ENCODE data around the gene SSBP3. TPM values are rescaled to one million over a fixed set of nuclear protein-coding genes. Genes with fewer than 3 reads are reported as not detected.
"Not testable (repeated sequence)": the region's sequence is repeated elsewhere in the genome, so short reads cannot be mapped to it uniquely, and the experiment has no call there.

Gene SSBP3
- polyA plus RNA-seq, 1 of the 3 experiments (the other 2 are of a cell fraction) = 26.2 TPM

DNA sequence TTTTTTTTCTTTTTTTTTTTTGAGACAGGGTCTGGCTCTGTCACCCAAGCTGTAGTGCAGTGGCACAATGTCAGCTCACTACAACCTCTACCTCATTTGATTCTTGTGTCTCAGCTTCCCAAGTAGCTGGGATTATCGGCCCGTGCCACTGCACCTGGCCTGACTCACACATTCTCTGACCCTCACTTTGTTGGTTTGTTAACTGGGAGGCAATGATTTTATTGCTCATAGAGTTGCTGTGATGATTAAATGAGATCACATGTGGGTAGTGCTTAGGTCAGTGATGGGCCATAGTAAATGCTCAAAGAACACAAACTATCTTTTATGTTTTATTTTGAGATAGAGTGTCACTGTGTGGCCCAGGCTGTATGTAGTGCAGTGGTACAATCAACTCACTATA is 47.3 kb upstream of the SSBP3 start:
- Histone ChIP-seq H3K27ac (ENCODE audit: low read depth in 2 of 2, low read length in 1 of 2) (no peak overlapping the region), H2AFZ (ENCODE audit: low read depth) (no peak overlapping the region), H3K4me2 (no peak overlapping the region), H3K27me3 (ENCODE audit: insufficient read depth) (no peaks in the 10 kb centered on the region), H3K9ac (no peak overlapping the region), H4K20me1 (ENCODE audit: insufficient read depth) (no peaks in the 10 kb centered on the region), H3K4me1 (ENCODE audit: control insufficient read depth in 1 of 2, insufficient read depth in 2 of 2, low read depth in 1 of 2, low read length in 1 of 2) (no peaks in the 10 kb centered on the region), H3K36me3 (replicated peaks in 1 of 2; ENCODE audit: control insufficient read depth in 1 of 2, insufficient read depth in 2 of 2, low read length in 1 of 2) (no peaks in the 10 kb centered on the region), H3F3A (replicated peaks; ENCODE audit: insufficient read depth) (no peaks in the 10 kb centered on the region), H3K79me2 (ENCODE audit: insufficient read depth) (no peaks in the 10 kb centered on the region), H3K4me3 (ENCODE audit: low read depth in 2 of 2, low read length in 1 of 2) (no peak overlapping the region), H3K9me3 (no peaks in the 10 kb centered on the region; the same call in 1 of the 2 replicates), H3K9me2 (no peaks in the 10 kb centered on the region)
- ChIA-PET CTCF (no interaction called here), POLR2A (no interaction called here)
- DNase-seq = no peak
- WGBS (ENCODE audit: low lambda C conversion rate) = 90% methylated on average over 2 of the region's 2 CpGs
- TF ChIP-seq, protein P1, sequence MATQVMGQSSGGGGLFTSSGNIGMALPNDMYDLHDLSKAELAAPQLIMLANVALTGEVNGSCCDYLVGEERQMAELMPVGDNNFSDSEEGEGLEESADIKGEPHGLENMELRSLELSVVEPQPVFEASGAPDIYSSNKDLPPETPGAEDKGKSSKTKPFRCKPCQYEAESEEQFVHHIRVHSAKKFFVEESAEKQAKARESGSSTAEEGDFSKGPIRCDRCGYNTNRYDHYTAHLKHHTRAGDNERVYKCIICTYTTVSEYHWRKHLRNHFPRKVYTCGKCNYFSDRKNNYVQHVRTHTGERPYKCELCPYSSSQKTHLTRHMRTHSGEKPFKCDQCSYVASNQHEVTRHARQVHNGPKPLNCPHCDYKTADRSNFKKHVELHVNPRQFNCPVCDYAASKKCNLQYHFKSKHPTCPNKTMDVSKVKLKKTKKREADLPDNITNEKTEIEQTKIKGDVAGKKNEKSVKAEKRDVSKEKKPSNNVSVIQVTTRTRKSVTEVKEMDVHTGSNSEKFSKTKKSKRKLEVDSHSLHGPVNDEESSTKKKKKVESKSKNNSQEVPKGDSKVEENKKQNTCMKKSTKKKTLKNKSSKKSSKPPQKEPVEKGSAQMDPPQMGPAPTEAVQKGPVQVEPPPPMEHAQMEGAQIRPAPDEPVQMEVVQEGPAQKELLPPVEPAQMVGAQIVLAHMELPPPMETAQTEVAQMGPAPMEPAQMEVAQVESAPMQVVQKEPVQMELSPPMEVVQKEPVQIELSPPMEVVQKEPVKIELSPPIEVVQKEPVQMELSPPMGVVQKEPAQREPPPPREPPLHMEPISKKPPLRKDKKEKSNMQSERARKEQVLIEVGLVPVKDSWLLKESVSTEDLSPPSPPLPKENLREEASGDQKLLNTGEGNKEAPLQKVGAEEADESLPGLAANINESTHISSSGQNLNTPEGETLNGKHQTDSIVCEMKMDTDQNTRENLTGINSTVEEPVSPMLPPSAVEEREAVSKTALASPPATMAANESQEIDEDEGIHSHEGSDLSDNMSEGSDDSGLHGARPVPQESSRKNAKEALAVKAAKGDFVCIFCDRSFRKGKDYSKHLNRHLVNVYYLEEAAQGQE (IDR thresholded peaks at IDR 0.05; ENCODE audit: low read depth, low read length) = no peak
- TF ChIP-seq, protein P2, sequence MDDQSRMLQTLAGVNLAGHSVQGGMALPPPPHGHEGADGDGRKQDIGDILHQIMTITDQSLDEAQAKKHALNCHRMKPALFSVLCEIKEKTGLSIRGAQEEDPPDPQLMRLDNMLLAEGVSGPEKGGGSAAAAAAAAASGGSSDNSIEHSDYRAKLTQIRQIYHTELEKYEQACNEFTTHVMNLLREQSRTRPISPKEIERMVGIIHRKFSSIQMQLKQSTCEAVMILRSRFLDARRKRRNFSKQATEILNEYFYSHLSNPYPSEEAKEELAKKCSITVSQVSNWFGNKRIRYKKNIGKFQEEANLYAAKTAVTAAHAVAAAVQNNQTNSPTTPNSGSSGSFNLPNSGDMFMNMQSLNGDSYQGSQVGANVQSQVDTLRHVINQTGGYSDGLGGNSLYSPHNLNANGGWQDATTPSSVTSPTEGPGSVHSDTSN (IDR thresholded peaks at IDR 0.05) = no peak
- no peak for TF ChIP-seq GABPA (IDR thresholded peaks at IDR 0.05; ENCODE audit: low read depth)
- TF ChIP-seq GATA2 (CRISPR knock-in tag; IDR thresholded peaks at IDR 0.05) = no peak
- no peak for TF ChIP-seq NFIC (IDR thresholded peaks at IDR 0.05; ENCODE audit: borderline replicate concordance)
- TF ChIP-seq, protein P3, sequence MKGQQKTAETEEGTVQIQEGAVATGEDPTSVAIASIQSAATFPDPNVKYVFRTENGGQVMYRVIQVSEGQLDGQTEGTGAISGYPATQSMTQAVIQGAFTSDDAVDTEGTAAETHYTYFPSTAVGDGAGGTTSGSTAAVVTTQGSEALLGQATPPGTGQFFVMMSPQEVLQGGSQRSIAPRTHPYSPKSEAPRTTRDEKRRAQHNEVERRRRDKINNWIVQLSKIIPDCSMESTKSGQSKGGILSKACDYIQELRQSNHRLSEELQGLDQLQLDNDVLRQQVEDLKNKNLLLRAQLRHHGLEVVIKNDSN (IDR thresholded peaks at IDR 0.05; ENCODE audit: borderline replicate concordance, low read depth) = no peak

DNA sequence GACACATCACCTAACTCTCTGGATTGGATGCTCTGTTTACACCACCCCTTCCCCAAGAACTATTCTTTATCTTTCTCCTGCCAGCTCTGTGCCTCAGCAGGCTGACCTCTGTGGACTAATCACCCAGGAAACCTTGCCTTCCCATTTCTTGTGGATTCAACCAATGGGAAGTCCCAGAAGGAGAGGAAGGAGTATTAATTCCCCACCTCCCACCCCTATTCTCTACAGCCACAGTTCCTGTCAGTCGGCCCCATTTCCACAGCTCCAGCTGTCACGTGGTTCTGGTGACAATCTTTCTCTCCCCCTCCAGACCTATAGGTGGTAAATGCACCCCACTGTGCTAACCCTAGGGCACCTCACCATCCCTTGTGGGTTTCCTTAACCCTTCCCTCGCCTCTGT is 46.8 kb upstream of the SSBP3 start:
- no peak overlapping the region for H3K9ac ChIP-seq
- H3K4me2 ChIP-seq = no peak overlapping the region
- CTCF ChIA-PET = no interaction called here
- no peak overlapping the region for H3K4me3 ChIP-seq (ENCODE audit: low read depth in 2 of 2, low read length in 1 of 2)
- H3K4me1 ChIP-seq (ENCODE audit: control insufficient read depth in 1 of 2, insufficient read depth in 2 of 2, low read depth in 1 of 2, low read length in 1 of 2) = no peaks in the 10 kb centered on the region
- WGBS (ENCODE audit: low lambda C conversion rate) = 78% methylated on average over 2 of the region's 3 CpGs
- H3K9me2 ChIP-seq = no peaks in the 10 kb centered on the region
- no peaks in the 10 kb centered on the region for H3F3A ChIP-seq (replicated peaks; ENCODE audit: insufficient read depth)
- H3K27me3 ChIP-seq (ENCODE audit: insufficient read depth) = no peaks in the 10 kb centered on the region
- H3K9me3 ChIP-seq = no peaks in the 10 kb centered on the region; the same call in 1 of the 2 replicates
- DNase-seq = no peak
- no peak overlapping the region for H2AFZ ChIP-seq (ENCODE audit: low read depth)
- H3K36me3 ChIP-seq (replicated peaks in 1 of 2; ENCODE audit: control insufficient read depth in 1 of 2, insufficient read depth in 2 of 2, low read length in 1 of 2) = no peaks in the 10 kb centered on the region
- POLR2A ChIA-PET = no interaction called here
- H3K27ac ChIP-seq (ENCODE audit: low read depth in 2 of 2, low read length in 1 of 2) = no peak overlapping the region
- no peaks in the 10 kb centered on the region for H3K79me2 ChIP-seq (ENCODE audit: insufficient read depth)
- no peaks in the 10 kb centered on the region for H4K20me1 ChIP-seq (ENCODE audit: insufficient read depth)
- no peak for TF ChIP-seq JUND (IDR thresholded peaks at IDR 0.05)
- no peak for TF ChIP-seq FOSL2 (IDR thresholded peaks at IDR 0.05; ENCODE audit: borderline replicate concordance, low read depth)
- no peak for TF ChIP-seq TAF1 (IDR thresholded peaks at IDR 0.05; ENCODE audit: borderline replicate concordance, low read depth, low read length)
- TF ChIP-seq, protein P4, sequence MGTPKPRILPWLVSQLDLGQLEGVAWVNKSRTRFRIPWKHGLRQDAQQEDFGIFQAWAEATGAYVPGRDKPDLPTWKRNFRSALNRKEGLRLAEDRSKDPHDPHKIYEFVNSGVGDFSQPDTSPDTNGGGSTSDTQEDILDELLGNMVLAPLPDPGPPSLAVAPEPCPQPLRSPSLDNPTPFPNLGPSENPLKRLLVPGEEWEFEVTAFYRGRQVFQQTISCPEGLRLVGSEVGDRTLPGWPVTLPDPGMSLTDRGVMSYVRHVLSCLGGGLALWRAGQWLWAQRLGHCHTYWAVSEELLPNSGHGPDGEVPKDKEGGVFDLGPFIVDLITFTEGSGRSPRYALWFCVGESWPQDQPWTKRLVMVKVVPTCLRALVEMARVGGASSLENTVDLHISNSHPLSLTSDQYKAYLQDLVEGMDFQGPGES (IDR thresholded peaks at IDR 0.05; ENCODE audit: low read depth, low read length) = no peak

DNA sequence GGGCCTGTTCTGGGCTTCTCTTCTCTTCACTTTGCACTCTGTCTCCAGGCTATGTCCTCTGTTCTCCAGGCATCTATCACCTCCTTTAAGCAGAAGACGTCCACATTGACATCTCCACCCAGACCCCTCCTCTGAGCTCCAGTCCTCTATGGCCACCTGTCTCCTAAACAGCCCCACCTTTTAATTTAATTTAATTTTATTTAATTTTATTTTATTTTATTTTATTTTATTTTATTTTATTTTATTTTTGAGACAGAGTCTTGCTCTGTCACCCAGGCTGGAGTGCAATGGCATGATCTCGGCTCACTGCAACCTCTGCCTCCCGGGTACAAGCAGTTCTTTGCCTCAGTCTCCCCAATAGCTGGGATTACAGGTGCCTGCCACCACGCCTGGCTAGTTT is 43.2 kb upstream of the SSBP3 start:
- H3K9me3 ChIP-seq; H3K9me2 ChIP-seq; H3K36me3 ChIP-seq (replicated peaks in 1 of 2; ENCODE audit: control insufficient read depth in 1 of 2, insufficient read depth in 2 of 2, low read length in 1 of 2); H3K27me3 ChIP-seq (ENCODE audit: insufficient read depth); H4K20me1 ChIP-seq (ENCODE audit: insufficient read depth); H3K79me2 ChIP-seq (ENCODE audit: insufficient read depth); CTCF ChIA-PET; H3K27ac ChIP-seq (ENCODE audit: low read depth in 2 of 2, low read length in 1 of 2); POLR2A ChIA-PET; H3K4me2 ChIP-seq; H3K9ac ChIP-seq; H3K4me3 ChIP-seq (ENCODE audit: low read depth in 2 of 2, low read length in 1 of 2); DNase-seq; H2AFZ ChIP-seq (ENCODE audit: low read depth); H3F3A ChIP-seq (replicated peaks; ENCODE audit: insufficient read depth); H3K4me1 ChIP-seq (ENCODE audit: control insufficient read depth in 1 of 2, insufficient read depth in 2 of 2, low read depth in 1 of 2, low read length in 1 of 2): not testable (repeated sequence)
- WGBS (ENCODE audit: low lambda C conversion rate) = 56% methylated on average over 4 of the region's 4 CpGs

DNA sequence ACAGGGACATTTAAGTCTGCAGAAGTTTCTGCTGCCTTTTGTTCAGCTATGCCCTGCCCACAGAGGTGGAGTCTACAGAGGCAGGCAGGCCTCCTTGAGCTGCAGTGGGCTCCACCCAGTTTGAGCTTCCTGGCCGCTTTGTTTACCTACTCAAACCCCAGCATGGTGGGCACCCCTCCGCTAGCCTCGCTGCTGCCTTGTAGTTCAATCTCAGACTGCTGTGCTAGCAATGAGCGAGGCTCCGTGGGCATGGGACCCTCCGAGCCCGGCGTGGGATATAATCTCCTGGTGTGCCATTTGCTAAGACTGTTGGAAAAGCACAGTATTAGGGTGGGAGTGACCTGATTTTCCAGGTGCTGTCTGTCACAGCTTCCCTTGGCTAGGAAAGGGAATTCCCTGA is 42.6 kb upstream of the SSBP3 start:
- H3K4me2 ChIP-seq; H3K4me3 ChIP-seq (ENCODE audit: low read depth in 2 of 2, low read length in 1 of 2); H4K20me1 ChIP-seq (ENCODE audit: insufficient read depth); H3F3A ChIP-seq (replicated peaks; ENCODE audit: insufficient read depth); POLR2A ChIA-PET; H2AFZ ChIP-seq (ENCODE audit: low read depth); H3K9me2 ChIP-seq; H3K36me3 ChIP-seq (replicated peaks in 1 of 2; ENCODE audit: control insufficient read depth in 1 of 2, insufficient read depth in 2 of 2, low read length in 1 of 2); H3K9me3 ChIP-seq; H3K9ac ChIP-seq; CTCF ChIA-PET; H3K79me2 ChIP-seq (ENCODE audit: insufficient read depth); H3K27ac ChIP-seq (ENCODE audit: low read depth in 2 of 2, low read length in 1 of 2); H3K27me3 ChIP-seq (ENCODE audit: insufficient read depth); DNase-seq; H3K4me1 ChIP-seq (ENCODE audit: control insufficient read depth in 1 of 2, insufficient read depth in 2 of 2, low read depth in 1 of 2, low read length in 1 of 2): not testable (repeated sequence)
- 85% methylated on average over 8 of the region's 8 CpGs for WGBS (ENCODE audit: low lambda C conversion rate)
